Ovary (tissue), 3 donors: ENCODE results near the gene BDH1.

Experiments used
- CTCF ChIP-seq, 3 donors: fragments of 450-650 bp in 2 of 3; fragments of 200-600 bp in 1 of 3; IDR thresholded peaks; one replicate each; pipeline versions ENCODE4 v1.5.1 to v1.8.0; 2016 to 2022; ENCODE audit warnings: antibody characterized with exemption in 3 of 3, mild to moderate bottlenecking in 1 of 3
- POLR2A ChIP-seq: fragments of 450-650 bp; IDR thresholded peaks from one replicate; pipeline ENCODE4 v1.6.1; 2017; ENCODE audit warnings: antibody characterized with exemption, mild to moderate bottlenecking, moderate library complexity
- donor health status: DM: no; HTN: no; CAD: no.

GRCh38 chr3:197507081-197507480 is 48.7 kb downstream of the BDH1 start:
- no peak for TF ChIP-seq CTCF (IDR thresholded peaks at IDR 0.05)
- TF ChIP-seq POLR2A: no peak
